Activated CD4-positive, CD25-positive, alpha-beta regulatory T cell treated with anti-CD3 and anti-CD28 coated beads, Interleukin-2, amount 50 U/mL, for 24 hours (primary cell): ENCODE measurements around the gene IQSEC1.

ENCODE experiments used
- ATAC-seq, 2 donors: fragments of 150-1000 bp; cut with Tn5 transposase; one replicate each; pipeline ENCODE4 v1.10.0; 2021; ENCODE audit warnings: mild to moderate bottlenecking in 1 of 2, moderate library complexity in 1 of 2

Gene IQSEC1

GRCh38 chr3:12980596-12981290 lies 92.5 kb downstream of the IQSEC1 start:
- no peak for ATAC-seq

- no peak for ATAC-seq
These were observed 93.2 kb downstream of the IQSEC1 start for GRCh38 chr3:12979947-12980487.

GRCh38 chr3:12979151-12979946 lies 93.9 kb downstream of the IQSEC1 start:
- no peak for ATAC-seq

- ATAC-seq: no peak
These were observed 94.5 kb downstream of the IQSEC1 start for GRCh38 chr3:12978682-12979081.

- no peak for ATAC-seq
These were observed 96.0 kb downstream of the IQSEC1 start for GRCh38 chr3:12977117-12977808.

GRCh38 chr3:12975748-12976522 lies 97.3 kb downstream of the IQSEC1 start:
- ATAC-seq: no peak

GRCh38 chr3:12974819-12975218 lies 98.4 kb downstream of the IQSEC1 start:
- peak in 1 of 2 donors; percentile 9 for ATAC-seq

- no peak for ATAC-seq
These were observed 98.9 kb downstream of the IQSEC1 start for GRCh38 chr3:12974334-12974733.

GRCh38 chr3:12973827-12974226 lies 99.4 kb downstream of the IQSEC1 start:
- no peak for ATAC-seq

- no peak for ATAC-seq
These were observed 100.2 kb downstream of the IQSEC1 start for GRCh38 chr3:12972781-12973702.

- ATAC-seq: no peak
These were observed 101.2 kb downstream of the IQSEC1 start for GRCh38 chr3:12972043-12972442.

- ATAC-seq: no peak
These were observed 102.5 kb downstream of the IQSEC1 start for GRCh38 chr3:12970684-12971083.

- ATAC-seq: no peak
These were observed 103.7 kb downstream of the IQSEC1 start for GRCh38 chr3:12969486-12969885.

GRCh38 chr3:12968541-12968940 lies 104.7 kb downstream of the IQSEC1 start:
- ATAC-seq: no peak

- peak; percentile 87 for ATAC-seq
These were observed 105.5 kb downstream of the IQSEC1 start for GRCh38 chr3:12967606-12968351.

- peak; percentile 12 to 23 for ATAC-seq
These were observed 106.2 kb downstream of the IQSEC1 start for GRCh38 chr3:12966847-12967605.

GRCh38 chr3:12965999-12966846 lies 107.0 kb downstream of the IQSEC1 start:
- ATAC-seq: no peak

GRCh38 chr3:12964711-12965612 lies 108.3 kb downstream of the IQSEC1 start:
- no peak for ATAC-seq
